IMR-90 (cell line): ENCODE data around the gene C10orf95.

Source experiments
- BHLHE40 ChIP-seq: fragments of 150-350 bp; IDR thresholded peaks from 2 replicates; pipeline ENCODE4 v1.6.1; 2016; ENCODE audit warnings: mild to moderate bottlenecking, low read depth, low read length
- CHD1 ChIP-seq: IDR thresholded peaks from 2 replicates; pipeline ENCODE4 v1.6.1; 2012; ENCODE audit warnings: low read depth, low read length, improper control_type of control experiment
- MXI1 ChIP-seq: IDR thresholded peaks from 2 replicates; pipeline ENCODE4 v1.6.1; 2012; ENCODE audit warnings: low read depth, mild to moderate bottlenecking, low read length, moderate library complexity, borderline replicate concordance
- NFE2L2 ChIP-seq: fragments of 150-350 bp; IDR thresholded peaks from 2 replicates; pipeline ENCODE4 v1.6.1; 2016; ENCODE audit warnings: low read depth, mild to moderate bottlenecking, low read length
- POLR2A ChIP-seq: IDR thresholded peaks from 2 replicates; pipeline ENCODE4 v1.6.1; 2012; ENCODE audit warnings: mild to moderate bottlenecking, low read depth, low read length
- RCOR1 ChIP-seq: IDR thresholded peaks from 2 replicates; pipeline ENCODE4 v1.6.1; 2012; ENCODE audit warnings: mild to moderate bottlenecking, low read length, improper control_type of control experiment; ENCODE audit not compliant: insufficient replicate concordance
- RFX5 ChIP-seq: IDR thresholded peaks from 2 replicates; pipeline ENCODE4 v1.8.0; 2012; ENCODE audit warnings: low read depth, mild to moderate bottlenecking, low read length, moderate library complexity
- TF ChIP-seq, protein P1 (sequence below): conservative IDR thresholded peaks from 2 replicates; pipeline ENCODE4 v1.5.1; 2012; ENCODE audit warnings: mild to moderate bottlenecking, low read depth, low read length, improper control_type of control experiment
- TF ChIP-seq, protein P2 (sequence below): fragments of 150-350 bp; IDR thresholded peaks from 2 replicates; pipeline ENCODE4 v1.6.1; 2016; ENCODE audit warnings: low read depth, mild to moderate bottlenecking, low read length, moderate library complexity, borderline replicate concordance

DNA sequence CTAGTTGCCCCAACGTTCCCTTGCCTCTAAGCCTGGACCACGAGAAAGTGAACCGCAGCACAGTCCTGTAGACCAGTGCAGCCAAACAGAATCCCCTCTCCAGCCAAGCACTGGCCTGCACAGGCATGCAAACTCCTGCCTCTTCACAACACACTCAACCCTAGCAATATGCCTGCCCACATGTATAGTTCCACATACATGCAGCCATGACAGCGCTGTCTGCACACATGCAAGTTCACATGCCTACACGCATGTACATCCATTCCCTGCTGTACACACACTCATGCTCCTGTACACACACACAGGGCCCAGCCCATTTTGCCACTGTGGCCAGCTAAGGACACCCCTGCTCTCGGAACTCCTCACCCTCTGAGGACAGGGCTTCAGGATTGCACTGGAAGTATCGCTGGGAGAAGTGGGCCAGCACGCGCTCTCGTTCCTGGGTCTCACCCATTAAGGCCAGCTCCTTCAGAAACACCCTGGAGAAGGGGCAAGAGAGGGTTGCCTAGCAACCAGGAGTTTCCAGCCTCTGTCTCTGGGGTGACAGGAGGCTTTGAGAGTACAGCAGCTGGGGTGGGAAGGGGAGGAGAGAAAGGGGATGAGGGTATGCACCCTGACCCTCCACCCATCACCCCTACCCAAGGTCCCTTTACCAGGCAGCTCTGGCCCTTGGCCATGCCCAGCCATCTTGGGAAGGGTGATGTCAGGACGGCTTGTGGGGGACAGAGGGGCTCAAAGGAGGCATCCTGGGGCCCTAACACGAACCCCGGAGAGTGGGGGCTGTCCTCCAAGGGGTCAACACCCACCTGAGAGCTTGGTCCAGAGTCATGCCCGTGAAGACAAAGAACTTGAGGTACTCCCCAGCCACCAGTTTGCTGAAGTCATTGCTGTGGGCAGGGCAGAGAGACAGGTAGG is 39.7 kb downstream of the C10orf95 start:
- TF ChIP-seq POLR2A, result no peak
- TF ChIP-seq, protein P1, sequence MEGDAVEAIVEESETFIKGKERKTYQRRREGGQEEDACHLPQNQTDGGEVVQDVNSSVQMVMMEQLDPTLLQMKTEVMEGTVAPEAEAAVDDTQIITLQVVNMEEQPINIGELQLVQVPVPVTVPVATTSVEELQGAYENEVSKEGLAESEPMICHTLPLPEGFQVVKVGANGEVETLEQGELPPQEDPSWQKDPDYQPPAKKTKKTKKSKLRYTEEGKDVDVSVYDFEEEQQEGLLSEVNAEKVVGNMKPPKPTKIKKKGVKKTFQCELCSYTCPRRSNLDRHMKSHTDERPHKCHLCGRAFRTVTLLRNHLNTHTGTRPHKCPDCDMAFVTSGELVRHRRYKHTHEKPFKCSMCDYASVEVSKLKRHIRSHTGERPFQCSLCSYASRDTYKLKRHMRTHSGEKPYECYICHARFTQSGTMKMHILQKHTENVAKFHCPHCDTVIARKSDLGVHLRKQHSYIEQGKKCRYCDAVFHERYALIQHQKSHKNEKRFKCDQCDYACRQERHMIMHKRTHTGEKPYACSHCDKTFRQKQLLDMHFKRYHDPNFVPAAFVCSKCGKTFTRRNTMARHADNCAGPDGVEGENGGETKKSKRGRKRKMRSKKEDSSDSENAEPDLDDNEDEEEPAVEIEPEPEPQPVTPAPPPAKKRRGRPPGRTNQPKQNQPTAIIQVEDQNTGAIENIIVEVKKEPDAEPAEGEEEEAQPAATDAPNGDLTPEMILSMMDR, result no peak
- no peak for TF ChIP-seq BHLHE40
- TF ChIP-seq NFE2L2, result no peak
- TF ChIP-seq CHD1, result no peak
- TF ChIP-seq, protein P2, sequence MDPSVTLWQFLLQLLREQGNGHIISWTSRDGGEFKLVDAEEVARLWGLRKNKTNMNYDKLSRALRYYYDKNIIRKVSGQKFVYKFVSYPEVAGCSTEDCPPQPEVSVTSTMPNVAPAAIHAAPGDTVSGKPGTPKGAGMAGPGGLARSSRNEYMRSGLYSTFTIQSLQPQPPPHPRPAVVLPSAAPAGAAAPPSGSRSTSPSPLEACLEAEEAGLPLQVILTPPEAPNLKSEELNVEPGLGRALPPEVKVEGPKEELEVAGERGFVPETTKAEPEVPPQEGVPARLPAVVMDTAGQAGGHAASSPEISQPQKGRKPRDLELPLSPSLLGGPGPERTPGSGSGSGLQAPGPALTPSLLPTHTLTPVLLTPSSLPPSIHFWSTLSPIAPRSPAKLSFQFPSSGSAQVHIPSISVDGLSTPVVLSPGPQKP, result no peak
- no peak for TF ChIP-seq RCOR1
- TF ChIP-seq RFX5, result no peak
- no peak for TF ChIP-seq MXI1
